ENCODE results near the gene SETBP1. TPM values are rescaled to one million over a fixed set of nuclear protein-coding genes. Genes with fewer than 3 reads are reported as not detected.

The SETBP1 gene
- total and polyA plus RNA-seq, 4 donors: 23.1 to 39.8 (median 27.8) TPM

GRCh38 chr18:45008694-45009413, 328.2 kb downstream of the SETBP1 start:
- Histone ChIP-seq H3K4me1 (ENCODE audit: control insufficient read depth, insufficient read depth, low read length) (peaks cover 15% of the 10 kb centered on the region), H3K4me3 (ENCODE audit: low read depth, low read length) (no peak overlapping the region), H3K9me3 (ENCODE audit: control insufficient read depth, insufficient read depth, low read length) (no peaks in the 10 kb centered on the region), H3K27me3 (ENCODE audit: control insufficient read depth, insufficient read depth, low read length) (no peaks in the 10 kb centered on the region), H3K27ac (ENCODE audit: low read depth, low read length) (no peak overlapping the region), H3K36me3 (ENCODE audit: control insufficient read depth, insufficient read depth, low read length) (peaks cover 3% of the 10 kb centered on the region)
- WGBS (ENCODE audit: insufficient coverage): 70% methylated on average over 13 of the region's 13 CpGs
- DNase-seq (ENCODE audit: low read depth in 4 of 6, low spot score in 6 of 6): peak in 1 of 6 donors; percentile 71

GRCh38 chr18:45009756-45010155, 329.1 kb downstream of the SETBP1 start:
- H3K27me3 ChIP-seq (ENCODE audit: control insufficient read depth, insufficient read depth, low read length): no peaks in the 10 kb centered on the region
- H3K27ac ChIP-seq (ENCODE audit: low read depth, low read length): no peak overlapping the region
- H3K9me3 ChIP-seq (ENCODE audit: control insufficient read depth, insufficient read depth, low read length): no peaks in the 10 kb centered on the region
- peaks cover 20% of the 10 kb centered on the region for H3K4me1 ChIP-seq (ENCODE audit: control insufficient read depth, insufficient read depth, low read length)
- WGBS (ENCODE audit: insufficient coverage): no CpG with 5 or more reads among the region's 5 CpGs
- H3K4me3 ChIP-seq (ENCODE audit: low read depth, low read length): no peak overlapping the region
- peak in 2 of 6 donors; percentile 44 to 64 for DNase-seq (ENCODE audit: low read depth in 4 of 6, low spot score in 6 of 6)
- H3K36me3 ChIP-seq (ENCODE audit: control insufficient read depth, insufficient read depth, low read length): peaks cover 3% of the 10 kb centered on the region

- H3K27me3 ChIP-seq (ENCODE audit: control insufficient read depth, insufficient read depth, low read length): no peaks in the 10 kb centered on the region
- peaks cover 3% of the 10 kb centered on the region for H3K36me3 ChIP-seq (ENCODE audit: control insufficient read depth, insufficient read depth, low read length)
- no peak overlapping the region for H3K27ac ChIP-seq (ENCODE audit: low read depth, low read length)
- H3K9me3 ChIP-seq (ENCODE audit: control insufficient read depth, insufficient read depth, low read length): no peaks in the 10 kb centered on the region
- H3K4me3 ChIP-seq (ENCODE audit: low read depth, low read length): no peak overlapping the region
- peaks cover 29% of the 10 kb centered on the region for H3K4me1 ChIP-seq (ENCODE audit: control insufficient read depth, insufficient read depth, low read length)
- DNase-seq (ENCODE audit: low read depth in 4 of 6, low spot score in 6 of 6): no peak
- 98% methylated on average over 3 of the region's 3 CpGs for WGBS (ENCODE audit: insufficient coverage)
These were observed 331.6 kb downstream of the SETBP1 start for GRCh38 chr18:45012286-45012685.

- H3K27ac ChIP-seq (ENCODE audit: low read depth, low read length): no peak overlapping the region
- peak in 1 of 6 donors; percentile 71 for DNase-seq (ENCODE audit: low read depth in 4 of 6, low spot score in 6 of 6)
These were observed 333.4 kb downstream of the SETBP1 start for GRCh38 chr18:45014047-45014501.

GRCh38 chr18:45015788-45016128, 335.1 kb downstream of the SETBP1 start:
- H3K27ac ChIP-seq (ENCODE audit: low read depth, low read length): peak overlapping the region; percentile 26
- WGBS (ENCODE audit: insufficient coverage): no CpG with 5 or more reads among the region's 1 CpG
- H3K4me1 ChIP-seq (ENCODE audit: control insufficient read depth, insufficient read depth, low read length): peaks cover 22% of the 10 kb centered on the region

More at GRCh38 chr18:45014047-45014501, 333.4 kb downstream of the SETBP1 start:
- Histone ChIP-seq H3K4me1 (ENCODE audit: control insufficient read depth, insufficient read depth, low read length) (peaks cover 24% of the 10 kb centered on the region), H3K9me3 (ENCODE audit: control insufficient read depth, insufficient read depth, low read length) (no peaks in the 10 kb centered on the region), H3K36me3 (ENCODE audit: control insufficient read depth, insufficient read depth, low read length) (peaks cover under 1% of the 10 kb centered on the region), H3K4me3 (ENCODE audit: low read depth, low read length) (no peak overlapping the region), H3K27me3 (ENCODE audit: control insufficient read depth, insufficient read depth, low read length) (no peaks in the 10 kb centered on the region)
- 57% methylated on average over 1 of the region's 2 CpGs for WGBS (ENCODE audit: insufficient coverage)

GRCh38 chr18:45019469-45019868, 338.8 kb downstream of the SETBP1 start:
- H3K27me3 ChIP-seq (ENCODE audit: control insufficient read depth, insufficient read depth, low read length): no peaks in the 10 kb centered on the region
- WGBS (ENCODE audit: insufficient coverage): no CpG with 5 or more reads among the region's 1 CpG
- H3K9me3 ChIP-seq (ENCODE audit: control insufficient read depth, insufficient read depth, low read length): no peaks in the 10 kb centered on the region
- no peak for DNase-seq (ENCODE audit: low read depth in 4 of 6, low spot score in 6 of 6)
- no peaks in the 10 kb centered on the region for H3K36me3 ChIP-seq (ENCODE audit: control insufficient read depth, insufficient read depth, low read length)
- H3K4me1 ChIP-seq (ENCODE audit: control insufficient read depth, insufficient read depth, low read length): peaks cover 10% of the 10 kb centered on the region
- H3K27ac ChIP-seq (ENCODE audit: low read depth, low read length): no peak overlapping the region
- H3K4me3 ChIP-seq (ENCODE audit: low read depth, low read length): no peak overlapping the region

More at GRCh38 chr18:45015788-45016128, 335.1 kb downstream of the SETBP1 start:
- H3K27me3 ChIP-seq (ENCODE audit: control insufficient read depth, insufficient read depth, low read length): no peaks in the 10 kb centered on the region
- H3K36me3 ChIP-seq (ENCODE audit: control insufficient read depth, insufficient read depth, low read length): no peaks in the 10 kb centered on the region
- no peak for DNase-seq (ENCODE audit: low read depth in 4 of 6, low spot score in 6 of 6)
- H3K4me3 ChIP-seq (ENCODE audit: low read depth, low read length): no peak overlapping the region
- no peaks in the 10 kb centered on the region for H3K9me3 ChIP-seq (ENCODE audit: control insufficient read depth, insufficient read depth, low read length)

GRCh38 chr18:45023519-45023918, 342.8 kb downstream of the SETBP1 start:
- DNase-seq (ENCODE audit: low read depth in 4 of 6, low spot score in 6 of 6): peak in 1 of 6 donors; percentile 42
- Histone ChIP-seq H3K4me3 (ENCODE audit: low read depth, low read length) (no peak overlapping the region), H3K27me3 (ENCODE audit: control insufficient read depth, insufficient read depth, low read length) (no peaks in the 10 kb centered on the region), H3K4me1 (ENCODE audit: control insufficient read depth, insufficient read depth, low read length) (no peaks in the 10 kb centered on the region), H3K9me3 (ENCODE audit: control insufficient read depth, insufficient read depth, low read length) (no peaks in the 10 kb centered on the region), H3K27ac (ENCODE audit: low read depth, low read length) (no peak overlapping the region), H3K36me3 (ENCODE audit: control insufficient read depth, insufficient read depth, low read length) (no peaks in the 10 kb centered on the region)
- WGBS (ENCODE audit: insufficient coverage): 44% methylated on average over 3 of the region's 5 CpGs

- no peaks in the 10 kb centered on the region for H3K27me3 ChIP-seq (ENCODE audit: control insufficient read depth, insufficient read depth, low read length)
- H3K27ac ChIP-seq (ENCODE audit: low read depth, low read length): no peak overlapping the region
- peak in 2 of 6 donors; percentile 55 to 85 for DNase-seq (ENCODE audit: low read depth in 4 of 6, low spot score in 6 of 6)
- WGBS (ENCODE audit: insufficient coverage): 63% methylated on average over 3 of the region's 4 CpGs
- H3K9me3 ChIP-seq (ENCODE audit: control insufficient read depth, insufficient read depth, low read length): no peaks in the 10 kb centered on the region
- no peaks in the 10 kb centered on the region for H3K4me1 ChIP-seq (ENCODE audit: control insufficient read depth, insufficient read depth, low read length)
- H3K4me3 ChIP-seq (ENCODE audit: low read depth, low read length): no peak overlapping the region
- H3K36me3 ChIP-seq (ENCODE audit: control insufficient read depth, insufficient read depth, low read length): no peaks in the 10 kb centered on the region
These were observed 343.8 kb downstream of the SETBP1 start for GRCh38 chr18:45024357-45025088.

GRCh38 chr18:45025089-45025450, 344.4 kb downstream of the SETBP1 start:
- Histone ChIP-seq H3K4me1 (ENCODE audit: control insufficient read depth, insufficient read depth, low read length) (no peaks in the 10 kb centered on the region), H3K27ac (ENCODE audit: low read depth, low read length) (no peak overlapping the region), H3K27me3 (ENCODE audit: control insufficient read depth, insufficient read depth, low read length) (no peaks in the 10 kb centered on the region), H3K9me3 (ENCODE audit: control insufficient read depth, insufficient read depth, low read length) (no peaks in the 10 kb centered on the region), H3K4me3 (ENCODE audit: low read depth, low read length) (no peak overlapping the region), H3K36me3 (ENCODE audit: control insufficient read depth, insufficient read depth, low read length) (no peaks in the 10 kb centered on the region)
- DNase-seq (ENCODE audit: low read depth in 4 of 6, low spot score in 6 of 6): no peak
- no CpG with 5 or more reads among the region's 4 CpGs for WGBS (ENCODE audit: insufficient coverage)

All from spinal cord (tissue), 10 donors.